Endothelial cell of umbilical vein (primary cell): ENCODE results near the gene GLRA2. TPM values are rescaled to one million over a fixed set of nuclear protein-coding genes. Genes with fewer than 3 reads are reported as not detected.

Experiments
- BruUV-seq: library from RNA; stranded (reverse); fragments of 400-500 nt; replicated peaks from 2 replicates; lab custom pipeline; 2021; lab: Mats Ljungman, UMichigan
- CTCF ChIA-PET: fragments of 300-600, 350-600 bp; sonication (Branson Sonifier 250); formaldehyde crosslinking; loops from one replicate; lab custom pipeline; 2021; ENCODE audit warnings: antibody characterized with exemption, inconsistent platforms; lab: Charles Lee
- POLR2A ChIA-PET: fragments of 300-600, 350-600 bp; sonication (Branson Sonifier 250); formaldehyde crosslinking; loops from one replicate; lab custom pipeline; 2021; ENCODE audit warnings: antibody characterized with exemption, inconsistent platforms; lab: Charles Lee
- DNase-seq: peaks from one replicate; pipeline ENCODE4 v3.0.0-alpha.2; 2011; ENCODE audit warnings: low read depth, low spot score
- FAIRE-seq: peaks from 2 replicates; lab custom pipeline; 2011; peaks lifted over from hg19 to GRCh38; lab: Jason Lieb, UNC
- H2AFZ ChIP-seq: 2 replicates; pipeline ENCODE4 v1.6.0; 2012; ENCODE audit warnings: low read depth, low read length, control low read depth, inconsistent platforms
- H3K27ac ChIP-seq: 2 replicates; pipeline ENCODE4 v1.5.1; 2011; ENCODE audit warnings: low read depth, mild to moderate bottlenecking, control low read depth, low read length, moderate library complexity; ENCODE audit not compliant: insufficient read depth
- H3K27me3 ChIP-seq, 2 experiments: 2 replicates each; pipeline versions ENCODE4 v1.6.0 to v1.6.1; 2011; ENCODE audit warnings: low read length in 2 of 2, mixed read lengths in 1 of 2; ENCODE audit not compliant: control insufficient read depth in 2 of 2, insufficient read depth in 2 of 2
- H3K36me3 ChIP-seq, 2 experiments: 2 replicates in 1 of 2; 3 replicates in 1 of 2; pipeline ENCODE4 v1.5.1; 2011; ENCODE audit warnings: low read length in 2 of 2, mild to moderate bottlenecking in 1 of 2, moderate library complexity in 1 of 2; ENCODE audit not compliant: control insufficient read depth in 2 of 2, insufficient read depth in 2 of 2; ENCODE audit errors: extremely low read depth in 1 of 2
- H3K4me1 ChIP-seq: 3 replicates; pipeline ENCODE4 v1.5.1; 2011; ENCODE audit warnings: mild to moderate bottlenecking, low read length; ENCODE audit not compliant: control insufficient read depth, insufficient read depth; ENCODE audit errors: extremely low read depth
- H3K4me2 ChIP-seq: 2 replicates; pipeline ENCODE4 v1.6.1; 2011; ENCODE audit warnings: low read length, control low read depth, mixed read lengths; ENCODE audit not compliant: insufficient read depth
- H3K4me3 ChIP-seq, 3 experiments: fragments of 200-600 bp in 1 of 3; sonication (generic), shearing (Covaris generic) in 1 of 3; replicated peaks in 1 of 3; 2 replicates each; pipeline ENCODE4 v1.5.1; 2011 to 2016; ENCODE audit warnings: control low read depth in 3 of 3, low read length in 3 of 3, mild to moderate bottlenecking in 2 of 3, inconsistent platforms in 1 of 3, low read depth in 1 of 3, moderate library complexity in 1 of 3; ENCODE audit not compliant: insufficient read depth in 1 of 3
- H3K79me2 ChIP-seq: 2 replicates; pipeline ENCODE4 v1.6.0; 2012; ENCODE audit warnings: low read length, inconsistent platforms; ENCODE audit not compliant: control insufficient read depth, insufficient read depth
- H3K9ac ChIP-seq: replicated peaks from 2 replicates; pipeline ENCODE3; 2011; ENCODE audit warnings: low read length, control low read depth; ENCODE audit not compliant: insufficient read depth; ENCODE audit errors: extremely low read depth
- H3K9me1 ChIP-seq: replicated peaks from 3 replicates; pipeline ENCODE4 v1.6.0; 2011; ENCODE audit warnings: mild to moderate bottlenecking, low read length; ENCODE audit not compliant: control insufficient read depth, insufficient read depth; ENCODE audit errors: extremely low read depth
- H3K9me3 ChIP-seq: replicated peaks from 2 replicates; pipeline ENCODE4 v1.5.1; 2012; ENCODE audit warnings: low read length, inconsistent platforms; ENCODE audit not compliant: control insufficient read depth, insufficient read depth
- H4K20me1 ChIP-seq: replicated peaks from 2 replicates; pipeline ENCODE3; 2011; ENCODE audit warnings: mild to moderate bottlenecking, low read length; ENCODE audit not compliant: control insufficient read depth, insufficient read depth; ENCODE audit errors: extremely low read depth
- EZH2 ChIP-seq: IDR thresholded peaks from 2 replicates; pipeline ENCODE4 v1.6.1; 2012; ENCODE audit warnings: borderline replicate concordance, low read depth, mild to moderate bottlenecking, moderate library complexity, low read length, inconsistent platforms; ENCODE audit not compliant: severe bottlenecking
- FOS ChIP-seq: IDR thresholded peaks from 2 replicates; pipeline ENCODE4 v1.6.1; 2011; ENCODE audit warnings: mild to moderate bottlenecking, low read length, moderate library complexity, borderline replicate concordance; ENCODE audit not compliant: insufficient read depth
- GATA2 ChIP-seq: IDR thresholded peaks from 2 replicates; pipeline ENCODE4 v1.7.0; 2011; ENCODE audit warnings: low read depth, mild to moderate bottlenecking, moderate library complexity, mixed read lengths, low read length; ENCODE audit not compliant: insufficient read length, insufficient read depth
- JUN ChIP-seq: IDR thresholded peaks from 2 replicates; pipeline ENCODE4 v1.6.1; 2011; ENCODE audit warnings: borderline replicate concordance, low read depth; ENCODE audit not compliant: insufficient read length, insufficient read depth
- MYC ChIP-seq: IDR thresholded peaks from one replicate; pipeline ENCODE4 v1.6.1; 2011; ENCODE audit warnings: mild to moderate bottlenecking, low read depth, low read length
- POLR2A ChIP-seq: IDR thresholded peaks from 2 replicates; pipeline ENCODE4 v1.6.1; 2012; ENCODE audit warnings: low read depth, mild to moderate bottlenecking, control low read depth, low read length
- POLR2AphosphoS5 ChIP-seq: IDR thresholded peaks from 2 replicates; pipeline ENCODE4 v1.6.1; 2012; ENCODE audit warnings: low read depth, mild to moderate bottlenecking, control low read depth, low read length, moderate library complexity; ENCODE audit not compliant: insufficient read depth
- dilution Hi-C: fragments of 300-500 bp; cut with MboI; formaldehyde crosslinking; loops from one replicate; pipeline ENCODE4 v1.15.0; 2019; ENCODE audit warnings: low sequenced_read_pairs; ENCODE audit not compliant: extremely low pct_ligation_motif_present
- intact Hi-C: fragments of 100-400 bp; cut with micrococcal nuclease; formaldehyde crosslinking; loops from one replicate; pipeline ENCODE4 v1.10.0; 2022
- polyA plus RNA-seq, 4 experiments: library from polyadenylated mRNA; depleted of rRNA in 3 of 4; stranded (reverse) in 3 of 4; unstranded in 1 of 4; fragments of >200 nt; gene quantifications; 2 replicates each; pipeline versions ENCODE4 v1.2.1 to v1.2.3, GENCODE V29; 2011 to 2012; ENCODE audit warnings: missing spikeins in 1 of 4
- total RNA-seq: library from RNA; stranded (reverse); gene quantifications from 2 replicates; pipeline ENCODE4 v1.2.3, GENCODE V29; 2021
- TF ChIP-seq, protein P1 (sequence below), 2 donors: IDR thresholded peaks; 1 replicate in 1 of 2; 2 replicates in 1 of 2; pipeline ENCODE4 v1.5.1; 2011; ENCODE audit warnings: low read length in 2 of 2, mild to moderate bottlenecking in 2 of 2, moderate library complexity in 2 of 2, control low read depth in 1 of 2, inconsistent platforms in 1 of 2, low read depth in 1 of 2; ENCODE audit not compliant: insufficient read depth in 1 of 2; ENCODE audit errors: extremely low read depth in 1 of 2
- TF ChIP-seq, protein P2 (sequence below): IDR thresholded peaks from 2 replicates; pipeline ENCODE4 v1.6.1; 2011; ENCODE audit not compliant: insufficient read depth, insufficient read length

GLRA2 gene
- total and polyA plus RNA-seq, 2 donors (not counting 3 experiments of a cell fraction or from before 2014, with no cell fraction given): not detected

DNA sequence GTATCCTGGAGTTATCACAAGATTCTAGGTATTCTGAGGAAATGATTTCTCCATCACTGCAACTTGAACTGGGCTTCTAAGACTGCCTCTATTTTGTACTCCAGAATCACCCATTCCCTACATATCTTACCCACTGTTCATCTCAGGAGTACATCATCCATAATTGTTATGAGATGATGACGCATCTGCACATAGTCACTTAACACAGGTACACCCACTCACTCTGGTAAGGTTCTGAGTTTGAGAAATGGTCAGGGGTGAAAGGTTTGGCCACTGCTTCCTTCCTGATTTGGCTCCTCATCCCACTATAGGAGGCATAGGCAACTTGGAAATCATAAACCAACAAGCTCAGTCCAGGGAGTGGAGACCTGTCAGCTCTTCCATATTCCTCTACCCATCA, 143.9 kb downstream of the GLRA2 start:
- Histone ChIP-seq H3K4me2 (no peak overlapping the region), H3K4me1 (peaks cover 6% of the 10 kb centered on the region), H3K4me3 (no peak overlapping the region), H4K20me1 (no peaks in the 10 kb centered on the region), H3K27me3 (no peaks in the 10 kb centered on the region), H3K9ac (no peak overlapping the region), H3K36me3 (no peaks in the 10 kb centered on the region), H2AFZ (no peak overlapping the region), H3K27ac (no peak overlapping the region), H3K9me1 (no peaks in the 10 kb centered on the region), H3K79me2 (no peaks in the 10 kb centered on the region), H3K9me3 (no peaks in the 10 kb centered on the region)
- no peak for DNase-seq
- dilution Hi-C loops (no loop called here), intact Hi-C loops (no loop called here)
- ChIA-PET CTCF (no interaction called here), POLR2A (no interaction called here)
- no peak for FAIRE-seq
- TF ChIP-seq GATA2 (no peak), FOS (no peak), POLR2AphosphoS5 (no peak), MYC (no peak), JUN (no peak), POLR2A (no peak), EZH2 (no peak)
- TF ChIP-seq, protein P1, sequence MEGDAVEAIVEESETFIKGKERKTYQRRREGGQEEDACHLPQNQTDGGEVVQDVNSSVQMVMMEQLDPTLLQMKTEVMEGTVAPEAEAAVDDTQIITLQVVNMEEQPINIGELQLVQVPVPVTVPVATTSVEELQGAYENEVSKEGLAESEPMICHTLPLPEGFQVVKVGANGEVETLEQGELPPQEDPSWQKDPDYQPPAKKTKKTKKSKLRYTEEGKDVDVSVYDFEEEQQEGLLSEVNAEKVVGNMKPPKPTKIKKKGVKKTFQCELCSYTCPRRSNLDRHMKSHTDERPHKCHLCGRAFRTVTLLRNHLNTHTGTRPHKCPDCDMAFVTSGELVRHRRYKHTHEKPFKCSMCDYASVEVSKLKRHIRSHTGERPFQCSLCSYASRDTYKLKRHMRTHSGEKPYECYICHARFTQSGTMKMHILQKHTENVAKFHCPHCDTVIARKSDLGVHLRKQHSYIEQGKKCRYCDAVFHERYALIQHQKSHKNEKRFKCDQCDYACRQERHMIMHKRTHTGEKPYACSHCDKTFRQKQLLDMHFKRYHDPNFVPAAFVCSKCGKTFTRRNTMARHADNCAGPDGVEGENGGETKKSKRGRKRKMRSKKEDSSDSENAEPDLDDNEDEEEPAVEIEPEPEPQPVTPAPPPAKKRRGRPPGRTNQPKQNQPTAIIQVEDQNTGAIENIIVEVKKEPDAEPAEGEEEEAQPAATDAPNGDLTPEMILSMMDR (IDR thresholded peaks at IDR 0.05; ENCODE audit: extremely low read depth in 1 of 2, insufficient read depth in 1 of 2, low read depth in 1 of 2, low read length in 2 of 2): no peak
- TF ChIP-seq, protein P2, sequence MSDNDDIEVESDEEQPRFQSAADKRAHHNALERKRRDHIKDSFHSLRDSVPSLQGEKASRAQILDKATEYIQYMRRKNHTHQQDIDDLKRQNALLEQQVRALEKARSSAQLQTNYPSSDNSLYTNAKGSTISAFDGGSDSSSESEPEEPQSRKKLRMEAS: no peak
- no TSS peak for BruUV-seq
